GM13977 (cell line): ENCODE data around the gene RASAL2.
"Not testable (repeated sequence)": the region's sequence is repeated elsewhere in the genome, so short reads cannot be mapped to it uniquely, and the experiment has no call there.

Source experiments
- DNase-seq: peaks from one replicate; pipeline ENCODE4 v3.0.0; 2012; ENCODE audit warnings: low spot score
- in situ Hi-C: fragments of 300-500 bp; cut with MboI; formaldehyde crosslinking; loops from one replicate; pipeline ENCODE4 v1.12.0; 2022; ENCODE audit warnings: low sequenced_read_pairs, low pct_unique_long_range_greater_than_20kb, mixed read lengths, inconsistent platforms; ENCODE audit not compliant: unreplicated experiment
- TF ChIP-seq, protein P1 (sequence below): IDR thresholded peaks from 2 replicates; pipeline ENCODE4 v1.5.1; 2012; ENCODE audit warnings: mild to moderate bottlenecking, control low read depth; ENCODE audit not compliant: insufficient read depth; ENCODE audit errors: extremely low read depth, missing control alignments

Gene RASAL2

DNA sequence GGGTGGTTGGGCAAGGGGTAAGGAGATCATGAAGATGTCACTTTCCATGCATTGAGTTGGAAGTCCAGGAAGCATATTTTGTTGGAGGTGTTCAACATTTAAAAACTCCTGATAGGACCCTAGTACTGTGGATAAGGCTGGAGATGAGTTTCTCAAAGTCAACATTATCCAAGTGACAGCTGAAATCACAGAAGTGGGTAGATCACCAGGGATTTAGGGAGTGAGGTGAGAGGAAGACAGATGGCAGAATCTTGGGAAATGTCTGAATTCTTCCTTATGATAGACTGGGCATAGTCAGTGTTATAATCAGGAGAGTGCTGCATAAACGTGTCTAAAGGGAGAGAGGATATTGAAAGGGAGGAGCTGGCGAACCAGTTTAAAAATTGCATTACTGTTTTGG is 5.3 kb upstream of the RASAL2 start:
- no peak for DNase-seq
- TF ChIP-seq, protein P1, sequence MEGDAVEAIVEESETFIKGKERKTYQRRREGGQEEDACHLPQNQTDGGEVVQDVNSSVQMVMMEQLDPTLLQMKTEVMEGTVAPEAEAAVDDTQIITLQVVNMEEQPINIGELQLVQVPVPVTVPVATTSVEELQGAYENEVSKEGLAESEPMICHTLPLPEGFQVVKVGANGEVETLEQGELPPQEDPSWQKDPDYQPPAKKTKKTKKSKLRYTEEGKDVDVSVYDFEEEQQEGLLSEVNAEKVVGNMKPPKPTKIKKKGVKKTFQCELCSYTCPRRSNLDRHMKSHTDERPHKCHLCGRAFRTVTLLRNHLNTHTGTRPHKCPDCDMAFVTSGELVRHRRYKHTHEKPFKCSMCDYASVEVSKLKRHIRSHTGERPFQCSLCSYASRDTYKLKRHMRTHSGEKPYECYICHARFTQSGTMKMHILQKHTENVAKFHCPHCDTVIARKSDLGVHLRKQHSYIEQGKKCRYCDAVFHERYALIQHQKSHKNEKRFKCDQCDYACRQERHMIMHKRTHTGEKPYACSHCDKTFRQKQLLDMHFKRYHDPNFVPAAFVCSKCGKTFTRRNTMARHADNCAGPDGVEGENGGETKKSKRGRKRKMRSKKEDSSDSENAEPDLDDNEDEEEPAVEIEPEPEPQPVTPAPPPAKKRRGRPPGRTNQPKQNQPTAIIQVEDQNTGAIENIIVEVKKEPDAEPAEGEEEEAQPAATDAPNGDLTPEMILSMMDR = no peak
- in situ Hi-C loops = no loop called here

DNA sequence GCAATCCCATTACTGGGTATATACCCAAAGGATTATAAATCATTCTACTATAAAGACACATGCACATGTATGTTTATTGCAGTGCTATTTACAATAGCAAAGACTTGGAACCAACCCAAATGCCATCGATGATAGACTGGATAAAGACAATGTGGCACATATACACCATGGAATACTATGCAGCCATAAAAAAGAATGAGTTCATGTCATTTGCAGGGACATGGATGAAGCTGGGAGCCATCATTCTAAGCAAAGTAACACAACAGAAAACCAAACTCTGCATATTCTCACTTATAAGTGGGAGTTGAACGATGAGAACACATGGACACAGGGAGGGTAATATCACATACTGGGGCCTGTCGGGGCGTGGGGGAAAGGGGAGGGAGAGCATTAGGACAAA is 2.5 kb upstream of the RASAL2 start:
- DNase-seq, in situ Hi-C loops: not testable (repeated sequence)

DNA sequence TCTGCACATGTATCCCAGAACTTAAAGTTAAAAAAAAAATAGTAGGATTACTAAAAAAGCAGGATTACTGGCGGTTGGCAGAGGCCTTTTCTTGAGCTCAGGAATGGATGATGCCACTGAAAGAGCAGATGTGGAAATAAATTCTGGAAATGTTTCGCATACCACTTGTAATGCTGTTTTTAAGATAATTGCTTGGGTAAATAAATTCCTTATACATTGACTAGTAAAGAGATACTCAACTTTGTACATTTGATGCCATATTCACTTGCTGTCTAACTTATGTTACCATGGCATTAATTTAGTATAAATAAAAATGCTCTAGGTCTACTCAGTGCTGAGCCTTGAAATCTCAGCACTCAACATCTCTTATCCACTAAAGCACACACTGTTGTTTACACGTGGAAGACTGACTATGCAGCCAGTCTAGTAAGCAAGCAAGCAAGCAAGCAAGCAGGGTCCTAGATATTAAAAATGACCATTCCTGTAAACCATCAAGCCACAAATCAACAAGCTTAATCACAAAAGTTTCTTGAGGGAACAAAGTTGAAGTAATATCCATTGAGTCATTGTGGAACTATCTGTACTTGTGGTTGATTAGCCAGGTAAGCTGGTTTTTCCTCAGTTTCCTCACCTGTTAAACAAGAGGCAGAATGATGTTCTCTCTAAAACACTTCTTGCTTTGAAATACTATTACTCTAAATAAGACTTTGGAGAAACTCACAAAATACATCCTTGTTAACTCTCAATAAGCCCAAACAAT is 1.7 kb upstream of the RASAL2 start:
- in situ Hi-C loops = no loop called here
- no peak for DNase-seq
- TF ChIP-seq, protein P1 = no peak

DNA sequence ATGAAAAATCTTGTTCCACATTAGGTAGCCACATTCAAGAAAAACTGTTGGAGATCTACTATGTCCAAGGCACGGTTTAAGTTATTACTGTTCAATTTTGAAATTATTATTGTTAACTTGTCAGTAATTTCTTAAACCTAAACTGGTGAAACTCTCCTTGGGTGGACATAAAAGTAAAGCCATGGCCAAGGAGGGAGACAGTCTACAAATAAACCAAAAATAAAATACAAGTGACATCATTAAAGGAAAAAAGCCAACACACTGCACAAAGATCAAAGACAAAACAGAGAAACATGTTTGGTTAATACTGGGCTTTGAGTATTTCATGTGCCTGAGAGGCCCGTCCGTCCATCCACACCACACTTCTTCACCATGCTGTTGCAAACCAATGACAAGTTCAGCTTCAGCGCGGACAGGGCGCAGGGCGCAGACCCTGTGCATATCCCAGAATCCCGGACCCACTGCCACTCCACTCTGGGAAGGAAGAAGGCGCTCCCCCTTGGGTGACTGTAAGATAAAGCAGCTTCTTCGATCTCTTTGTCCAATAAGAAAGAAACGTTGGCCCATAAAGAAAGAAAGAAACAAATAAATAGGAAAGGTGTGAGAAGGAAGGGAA is 918 bp upstream of the RASAL2 start:
- DNase-seq = peak; percentile 40
- in situ Hi-C loops = no loop called here
- TF ChIP-seq, protein P1 = no peak

DNA sequence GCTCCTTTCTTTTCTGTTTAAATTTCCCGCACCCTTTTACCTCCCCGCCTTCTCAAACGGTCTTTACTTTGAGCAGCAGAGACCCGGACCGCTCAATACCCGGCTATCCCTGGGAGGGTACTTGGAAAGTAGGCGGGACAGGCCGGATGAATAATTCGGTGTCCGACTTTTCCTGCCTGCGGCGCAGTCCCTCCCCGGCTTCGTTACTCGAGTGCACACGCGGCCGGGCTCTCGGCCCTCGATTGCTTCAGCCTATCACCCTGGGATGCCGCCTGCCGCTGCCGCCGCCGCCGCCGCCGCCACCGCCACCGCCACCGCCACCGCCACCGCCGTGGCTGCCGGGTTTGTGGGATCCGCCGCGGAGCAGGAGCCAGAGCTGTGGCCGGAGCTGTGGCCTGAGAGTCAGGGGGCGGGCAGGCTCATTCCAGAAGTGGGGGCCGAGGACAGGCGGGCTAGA is 382 bp upstream of the RASAL2 start:
- in situ Hi-C loops = no loop called here
- DNase-seq = peak; percentile 92
- TF ChIP-seq, protein P1 = no peak

DNA sequence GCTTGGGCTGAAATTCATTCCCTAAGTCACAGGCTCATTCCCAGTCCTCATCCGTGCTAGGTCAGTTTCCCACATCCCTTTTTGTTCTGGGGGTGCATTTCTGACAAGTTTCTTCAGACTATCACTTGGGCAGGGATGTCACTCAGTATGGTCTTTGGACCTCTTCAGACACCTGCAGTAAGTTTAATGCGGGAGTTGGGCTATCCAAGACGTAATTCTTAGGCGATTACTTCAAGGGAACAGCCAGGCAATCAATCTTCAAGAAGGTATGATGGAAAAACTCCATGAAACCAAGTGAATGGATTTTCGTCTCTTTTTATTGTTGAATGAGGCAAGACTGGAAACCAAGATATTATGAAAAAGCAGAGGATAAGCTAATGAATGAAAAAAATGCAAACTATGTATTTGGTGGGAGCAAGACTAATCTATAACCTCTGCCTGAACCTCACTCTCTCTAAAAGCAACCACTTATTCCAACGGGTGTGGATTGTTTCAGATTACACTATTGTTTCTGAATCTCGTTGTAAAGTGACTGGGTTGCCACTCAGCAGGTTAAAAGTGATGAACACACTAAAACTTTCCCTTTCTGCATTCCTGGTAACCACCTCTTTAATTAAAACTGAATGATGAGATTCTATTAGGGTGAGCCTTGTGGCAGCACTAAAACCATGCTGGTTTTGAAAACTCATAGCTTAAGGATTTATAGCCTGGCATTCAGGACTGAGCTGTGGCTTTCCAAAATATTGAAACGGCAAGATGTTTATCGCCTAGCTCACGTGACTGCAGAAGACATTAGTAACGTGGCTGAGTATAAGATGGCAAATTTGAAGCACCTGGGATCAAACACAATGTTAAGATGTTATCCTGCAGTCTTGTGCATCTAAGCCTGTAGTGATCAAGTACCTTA is 1.1 kb downstream of the RASAL2 start:
- TF ChIP-seq, protein P1 = no peak
- peak; percentile 25 for DNase-seq
- in situ Hi-C loops = no loop called here
